Superior temporal gyrus (tissue), 1 donor: ENCODE data around the gene NRTN.

Experiments
- DNase-seq: peaks from one replicate; pipeline ENCODE4 v3.0.0-alpha.2; 2016; ENCODE audit errors: extremely low spot score

The NRTN gene

GRCh38 chr19:5814852-5815246, 10.0 kb downstream of the NRTN start:
- DNase-seq = no peak

GRCh38 chr19:5817218-5817617, 12.4 kb downstream of the NRTN start:
- DNase-seq = no peak

- no peak for DNase-seq
Observed at GRCh38 chr19:5818594-5818993, 13.7 kb downstream of the NRTN start.

GRCh38 chr19:5820785-5821184, 15.9 kb downstream of the NRTN start:
- no peak for DNase-seq

GRCh38 chr19:5821521-5822180, 16.8 kb downstream of the NRTN start:
- no peak for DNase-seq

- no peak for DNase-seq
Observed at GRCh38 chr19:5822181-5822844, 17.4 kb downstream of the NRTN start.

GRCh38 chr19:5823579-5824281, 18.9 kb downstream of the NRTN start:
- DNase-seq = no peak

- DNase-seq = no peak
Observed at GRCh38 chr19:5824751-5825150, 19.9 kb downstream of the NRTN start.

- peak; percentile 12 for DNase-seq
Observed at GRCh38 chr19:5825178-5825577, 20.3 kb downstream of the NRTN start.

GRCh38 chr19:5826531-5827341, 21.9 kb downstream of the NRTN start:
- DNase-seq = no peak

- no peak for DNase-seq
Observed at GRCh38 chr19:5827342-5827890, 22.5 kb downstream of the NRTN start.

- peak; percentile 73 for DNase-seq
Observed at GRCh38 chr19:5827891-5828660, 23.2 kb downstream of the NRTN start.

GRCh38 chr19:5828661-5829566, 24.0 kb downstream of the NRTN start:
- DNase-seq = peak; percentile 7

GRCh38 chr19:5829567-5830310, 24.9 kb downstream of the NRTN start:
- DNase-seq = no peak

- DNase-seq = no peak
Observed at GRCh38 chr19:5831159-5831558, 26.3 kb downstream of the NRTN start.

GRCh38 chr19:5832061-5832460, 27.2 kb downstream of the NRTN start:
- DNase-seq = no peak

- no peak for DNase-seq
Observed at GRCh38 chr19:5832527-5833216, 27.8 kb downstream of the NRTN start.

- no peak for DNase-seq
Observed at GRCh38 chr19:5837761-5838352, 33.0 kb downstream of the NRTN start.
